SK-MEL-5 (cell line): ENCODE data around the gene SYDE2. TPM values are rescaled to one million over a fixed set of nuclear protein-coding genes. Genes with fewer than 3 reads are reported as not detected.
"Not testable (repeated sequence)": the region's sequence is repeated elsewhere in the genome, so short reads cannot be mapped to it uniquely, and the experiment has no call there.

ENCODE experiments used
- DNase-seq: peaks from one replicate; pipeline ENCODE4 v3.0.0-alpha.2; 2016; ENCODE audit warnings: low read depth, low spot score
- in situ Hi-C: cut with HindIII; loops from 2 replicates; pipeline ENCODE4 v1.10.0; 2016; ENCODE audit warnings: low sequenced_read_pairs, high pct_unique_total_duplicates, low pct_unique_long_range_greater_than_20kb
- total RNA-seq: library from RNA; depleted of rRNA; stranded (reverse); fragments of >200 nt; shearing (Covaris generic); gene quantifications from 2 replicates; pipeline ENCODE4 v1.2.3, GENCODE V29; 2014

The SYDE2 gene
- total RNA-seq, 1 experiment from 2014 or later: 2.0 TPM

- DNase-seq: no peak
- in situ Hi-C loops: no loop called here
Observed at GRCh38 chr1:85224295-85224694, 23.5 kb upstream of the SYDE2 start.

GRCh38 chr1:85223334-85223733 lies 22.5 kb upstream of the SYDE2 start:
- in situ Hi-C loops: no loop called here
- DNase-seq: no peak

GRCh38 chr1:85220756-85221201 lies 20.0 kb upstream of the SYDE2 start:
- in situ Hi-C loops: no loop called here
- DNase-seq: no peak

GRCh38 chr1:85219853-85220610 lies 19.2 kb upstream of the SYDE2 start:
- in situ Hi-C loops: no loop called here

GRCh38 chr1:85216697-85217096 lies 15.9 kb upstream of the SYDE2 start:
- in situ Hi-C loops: no loop called here
- DNase-seq: no peak

More at GRCh38 chr1:85219853-85220610, 19.2 kb upstream of the SYDE2 start:
- no peak for DNase-seq

- in situ Hi-C loops: no loop called here
- DNase-seq: no peak
Observed at GRCh38 chr1:85214654-85215053, 13.8 kb upstream of the SYDE2 start.

- in situ Hi-C loops: no loop called here
- DNase-seq: no peak
Observed at GRCh38 chr1:85208488-85208887, 7.7 kb upstream of the SYDE2 start.

- DNase-seq: no peak
- in situ Hi-C loops: no loop called here
Observed at GRCh38 chr1:85203573-85204171, 2.9 kb upstream of the SYDE2 start.

- no peak for DNase-seq
- in situ Hi-C loops: no loop called here
Observed at GRCh38 chr1:85202864-85203255, 2.0 kb upstream of the SYDE2 start.

GRCh38 chr1:85202092-85202863 lies 1.5 kb upstream of the SYDE2 start:
- in situ Hi-C loops: no loop called here

GRCh38 chr1:85201340-85202091 lies 700 bp upstream of the SYDE2 start:
- DNase-seq: peak; percentile 52
- in situ Hi-C loops: no loop called here

More at GRCh38 chr1:85202092-85202863, 1.5 kb upstream of the SYDE2 start:
- DNase-seq: no peak

GRCh38 chr1:85199667-85200462 lies 951 bp downstream of the SYDE2 start:
- in situ Hi-C loops: no loop called here
- no peak for DNase-seq

- no peak for DNase-seq
- in situ Hi-C loops: no loop called here
Observed at GRCh38 chr1:85198864-85199263, 2.0 kb downstream of the SYDE2 start.

GRCh38 chr1:85196358-85196757 lies 4.5 kb downstream of the SYDE2 start:
- in situ Hi-C loops: no loop called here
- DNase-seq: no peak

- in situ Hi-C loops: no loop called here
Observed at GRCh38 chr1:85195703-85196102, 5.1 kb downstream of the SYDE2 start.

GRCh38 chr1:85192129-85192528 lies 8.7 kb downstream of the SYDE2 start:
- DNase-seq, in situ Hi-C loops: not testable (repeated sequence)

More at GRCh38 chr1:85195703-85196102, 5.1 kb downstream of the SYDE2 start:
- no peak for DNase-seq

GRCh38 chr1:85189120-85189519 lies 11.7 kb downstream of the SYDE2 start:
- in situ Hi-C loops: no loop called here
- DNase-seq: no peak
